HepG2 (cell line): ENCODE data around the gene ADGRB2. TPM values are rescaled to one million over a fixed set of nuclear protein-coding genes. Genes with fewer than 3 reads are reported as not detected.

ENCODE experiments used
- ATAC-seq: fragments of 200-7000 bp; cut with Tn5 transposase; 3 replicates; pipeline ENCODE4 v1.9.1; 2020; ENCODE audit warnings: mild to moderate bottlenecking, moderate library complexity
- BruUV-seq: library from RNA; stranded (reverse); fragments of 400-500 nt; replicated peaks from 2 replicates; lab custom pipeline; 2021; lab: Mats Ljungman, UMichigan
- CTCF ChIA-PET: fragments of 300-600 bp; formaldehyde crosslinking; extraction: SDS; loops from one replicate; lab custom pipeline; 2021; ENCODE audit warnings: low total read pairs, inconsistent platforms, low intra/inter-chr PET ratio; lab: Yijun Ruan, JAX
- POLR2A ChIA-PET: fragments of 350-600 bp; sonication (Branson Sonifier 250); formaldehyde crosslinking; loops from one replicate; lab custom pipeline; 2020; ENCODE audit warnings: antibody characterized with exemption, inconsistent platforms; lab: Yijun Ruan, JAX
- DNase-seq: peaks from one replicate; pipeline ENCODE4 v3.0.0-alpha.2; 2015; ENCODE audit warnings: low spot score
- FAIRE-seq: peaks from 3 replicates; lab custom pipeline; 2011; peaks lifted over from hg19 to GRCh38; lab: Jason Lieb, UNC
- H2AFZ ChIP-seq: one replicate; pipeline ENCODE4 v1.6.1; 2011; ENCODE audit warnings: low read length, inconsistent platforms
- H3K27ac ChIP-seq: fragments of 300-600 bp; 3 replicates; pipeline ENCODE4 v1.8.0; 2011; ENCODE audit warnings: mixed run types, mild to moderate bottlenecking, mixed read lengths, low read length, inconsistent platforms; ENCODE audit not compliant: insufficient read depth; ENCODE audit errors: extremely low read length
- H3K27me3 ChIP-seq, 2 experiments: fragments of 200-600 bp in 1 of 2; 2 replicates in 1 of 2; 3 replicates in 1 of 2; pipeline versions ENCODE4 v1.6.0 to v1.8.0; 2011; ENCODE audit warnings: low read length in 2 of 2, mild to moderate bottlenecking in 2 of 2, moderate library complexity in 2 of 2, inconsistent platforms in 1 of 2; ENCODE audit not compliant: insufficient read depth in 2 of 2, control insufficient read depth in 1 of 2
- H3K36me3 ChIP-seq, 2 experiments: fragments of 200-600 bp in 1 of 2; replicated peaks in 1 of 2; 2 replicates in 1 of 2; 3 replicates in 1 of 2; pipeline versions ENCODE4 v1.5.1 to v1.8.0; 2011; ENCODE audit warnings: low read length in 2 of 2, inconsistent platforms in 1 of 2; ENCODE audit not compliant: insufficient read depth in 2 of 2, control insufficient read depth in 1 of 2
- H3K4me1 ChIP-seq: 2 replicates; pipeline ENCODE4 v1.5.1; 2012; ENCODE audit warnings: low read length, inconsistent platforms; ENCODE audit not compliant: insufficient read depth
- H3K4me2 ChIP-seq: 2 replicates; pipeline ENCODE4 v1.6.0; 2011; ENCODE audit warnings: low read depth, low read length, inconsistent platforms
- H3K4me3 ChIP-seq, 3 experiments: fragments of 200-600 bp in 1 of 3; sonication (generic), shearing (Covaris generic) in 1 of 3; replicated peaks in 1 of 3; 2 replicates each; pipeline ENCODE4 v1.5.1; 2011 to 2016; ENCODE audit warnings: low read length in 3 of 3, inconsistent platforms in 2 of 3, low read depth in 2 of 3, mild to moderate bottlenecking in 2 of 3, control low read depth in 1 of 3, mixed read lengths in 1 of 3; ENCODE audit not compliant: insufficient read depth in 1 of 3
- H3K79me2 ChIP-seq: one replicate; pipeline ENCODE4 v1.6.1; 2011; ENCODE audit warnings: low read length, inconsistent platforms; ENCODE audit not compliant: insufficient read depth
- H3K9ac ChIP-seq: 2 replicates; pipeline ENCODE4 v1.6.0; 2011; ENCODE audit warnings: mild to moderate bottlenecking, low read depth, low read length, inconsistent platforms; ENCODE audit not compliant: insufficient read depth
- H3K9me3 ChIP-seq: 2 replicates; pipeline ENCODE4 v1.5.1; 2012; ENCODE audit warnings: mild to moderate bottlenecking, low read length
- H4K20me1 ChIP-seq: 2 replicates; pipeline ENCODE4 v1.6.0; 2011; ENCODE audit warnings: inconsistent platforms, mild to moderate bottlenecking, low read length, moderate library complexity; ENCODE audit not compliant: insufficient read depth
- EP300 ChIP-seq, 3 experiments: sonication (generic) in 1 of 3; formaldehyde crosslinking in 1 of 3; IDR thresholded peaks; 2 replicates each; pipeline versions ENCODE4 v1.5.1 to v1.6.1; 2011 to 2020; ENCODE audit warnings: low read depth in 2 of 3, low read length in 2 of 3, borderline replicate concordance in 1 of 3, improper control_type of control experiment in 1 of 3, mild to moderate bottlenecking in 1 of 3, missing genetic modification reagents in 1 of 3, moderate library complexity in 1 of 3
- HINFP ChIP-seq: sonication (generic); formaldehyde crosslinking; IDR thresholded peaks from 2 replicates; pipeline ENCODE4 v1.4.0; 2020; ENCODE audit warnings: low read depth, mild to moderate bottlenecking, missing genetic modification reagents
- KMT2B ChIP-seq: IDR thresholded peaks from 2 replicates; pipeline ENCODE4 v1.6.1; 2016; ENCODE audit warnings: missing genetic modification reagents, missing compliant biosample characterization
- MAF1 ChIP-seq: sonication (generic); formaldehyde crosslinking; IDR thresholded peaks from 2 replicates; pipeline ENCODE4 v1.5.0; 2020; ENCODE audit warnings: missing genetic modification reagents, borderline replicate concordance
- ZNF546 ChIP-seq: sonication (generic); formaldehyde crosslinking; conservative IDR thresholded peaks from 2 replicates; pipeline ENCODE4 v1.8.1; 2023; ENCODE audit warnings: mild to moderate bottlenecking, missing genetic modification reagents
- ZNF790 ChIP-seq: sonication (generic); formaldehyde crosslinking; IDR thresholded peaks from 2 replicates; pipeline ENCODE4 v1.8.0; 2022; ENCODE audit warnings: missing genetic modification reagents, mild to moderate bottlenecking, borderline replicate concordance
- WGBS: methylation state at CpG from one replicate; pipeline ENCODE4 v1.1.6; 2017; ENCODE audit warnings: low lambda C conversion rate; 5-methylcytosine and 5-hydroxymethylcytosine counted together
- in situ Hi-C: cut with HindIII; loops from 2 replicates; pipeline ENCODE4 v1.10.0; 2017; ENCODE audit warnings: low pct_unique_long_range_greater_than_20kb; ENCODE audit not compliant: extremely low pct_ligation_motif_present
- intact Hi-C: fragments of 100-400 bp; cut with micrococcal nuclease; formaldehyde crosslinking; loops from one replicate; pipeline ENCODE4 v1.10.0; 2022; ENCODE audit not compliant: unreplicated experiment
- polyA plus RNA-seq, 8 experiments: library from polyadenylated mRNA; depleted of rRNA in 3 of 8; stranded (reverse) in 7 of 8; unstranded in 1 of 8; fragments of >200 nt; fragmentation: Illumina TruSeq in 4 of 8; extraction: Trizol in 4 of 8; gene quantifications; 2 replicates each; pipeline versions ENCODE4 v1.2.1 to v1.2.3, GENCODE V29; 2011 to 2016; ENCODE audit warnings: low read depth in 4 of 8, missing spikeins in 1 of 8, mixed read lengths in 1 of 8; ENCODE audit not compliant: insufficient read depth in 1 of 8
- total RNA-seq, 5 experiments: library from RNA; depleted of rRNA; stranded (reverse); fragments of >200 nt; fragmentation: Illumina TruSeq; extraction: Trizol; gene quantifications; 2 replicates each; pipeline ENCODE4 v1.2.3, GENCODE V29; 2016; ENCODE audit warnings: low read depth in 1 of 5

Gene ADGRB2
- total and polyA plus RNA-seq, 2 of the 13 experiments (the other 11 are each of a cell fraction or from before 2014, with no cell fraction given), result 0.03 to 0.09 TPM

- no peaks in the 10 kb centered on the region for H3K36me3 ChIP-seq
- 0% methylated on average over 2 of the region's 4 CpGs for WGBS
- ATAC-seq (no peak), DNase-seq (no peak), FAIRE-seq (no peak)
- intact Hi-C loops (no loop called here), in situ Hi-C loops (no loop called here)
- no peaks in the 10 kb centered on the region for H4K20me1 ChIP-seq
- H3K27ac ChIP-seq, result no peak overlapping the region
- H3K4me2 ChIP-seq, result no peak overlapping the region
- no TSS peak for BruUV-seq
- 0 out of 2 replicates have a peak, but pooled peaks cover 8% of the 10 kb centered on the region for H3K4me1 ChIP-seq
- H3K79me2 ChIP-seq, result no peaks in the 10 kb centered on the region
- H2AFZ ChIP-seq, result no peak overlapping the region
- ChIA-PET POLR2A (no interaction called here), CTCF (no interaction called here)
- no peak overlapping the region for H3K4me3 ChIP-seq
- no peaks in the 10 kb centered on the region for H3K9me3 ChIP-seq
- TF ChIP-seq HINFP (CRISPR knock-in tag), result no peak
- no peak overlapping the region for H3K9ac ChIP-seq
- H3K27me3 ChIP-seq, result peaks cover 4 to 61% of the 10 kb centered on the region in 2 experiments; a peak in 3 of 5 replicates
Observed at GRCh38 chr1:31748365-31748764, 15.8 kb downstream of the ADGRB2 start.

GRCh38 chr1:31747304-31747703 is 16.8 kb downstream of the ADGRB2 start:
- ATAC-seq (no peak), FAIRE-seq (no peak), DNase-seq (no peak)
- no peak overlapping the region for H3K27ac ChIP-seq
- intact Hi-C loops, result no loop called here
- H3K9me3 ChIP-seq, result no peaks in the 10 kb centered on the region
- no peak overlapping the region for H3K9ac ChIP-seq
- no peaks in the 10 kb centered on the region for H4K20me1 ChIP-seq
- BruUV-seq, result no TSS peak
- no peak overlapping the region for H2AFZ ChIP-seq
- no peak overlapping the region for H3K4me2 ChIP-seq
- peaks cover 0 to 51% of the 10 kb centered on the region in 2 experiments; a peak in 3 of 5 replicates for H3K27me3 ChIP-seq
- H3K79me2 ChIP-seq, result no peaks in the 10 kb centered on the region
- no peaks in the 10 kb centered on the region for H3K36me3 ChIP-seq
- 0 out of 2 replicates have a peak, but pooled peaks cover 7% of the 10 kb centered on the region for H3K4me1 ChIP-seq
- WGBS, result 0% methylated on average over 1 of the region's 1 CpG
- in situ Hi-C loops, result no loop called here
- POLR2A ChIA-PET, result no interaction called here
- no peak overlapping the region for H3K4me3 ChIP-seq
- CTCF ChIA-PET, result no interaction called here
- no peak for TF ChIP-seq ZNF546 (CRISPR knock-in tag)
- TF ChIP-seq KMT2B, result no peak
- no peak for TF ChIP-seq EP300 (IDR thresholded peaks at IDR 0.05; ENCODE audit: low read depth in 2 of 2, low read length in 2 of 2)
- no peak for TF ChIP-seq EP300 (CRISPR knock-in tag; IDR thresholded peaks at IDR 0.05; ENCODE audit: borderline replicate concordance)
- no peak for TF ChIP-seq MAF1 (CRISPR knock-in tag)
- no peak for TF ChIP-seq ZNF790 (CRISPR knock-in tag)
